ENCODE measurements around the gene MOBP.

- TF ChIP-seq HCFC1 (IDR thresholded peaks at IDR 0.05; ENCODE audit: low read depth, low read length) (no peak), EP300 (IDR thresholded peaks at IDR 0.05; ENCODE audit: low read length) (no peak)
These were observed 44.0 kb upstream of the MOBP start for GRCh38 chr3:39423436-39423970.

Measured in K562 (cell line).